IgD-negative memory B cell (primary cell): Measurements from ENCODE around the gene CMA1. TPM values are rescaled to one million over a fixed set of nuclear protein-coding genes. Genes with fewer than 3 reads are reported as not detected.
"Not testable (repeated sequence)": the region's sequence is repeated elsewhere in the genome, so short reads cannot be mapped to it uniquely, and the experiment has no call there.

Experiments used
- H3K27ac Mint-ChIP-seq, 3 donors: one replicate each; pipeline ENCODE4 v1.8.0; 2020 to 2022; ENCODE audit warnings: mild to moderate bottlenecking in 3 of 3, mixed read lengths in 3 of 3, moderate library complexity in 1 of 3
- H3K27me3 Mint-ChIP-seq: one replicate; pipeline ENCODE4 v1.8.0; 2021; ENCODE audit warnings: mixed read lengths
- H3K36me3 Mint-ChIP-seq: one replicate; pipeline ENCODE4 v1.8.0; 2020; ENCODE audit warnings: mild to moderate bottlenecking, mixed read lengths
- H3K4me1 Mint-ChIP-seq, 3 donors: one replicate each; pipeline ENCODE4 v1.8.0; 2020 to 2022; ENCODE audit warnings: mixed read lengths in 3 of 3, mild to moderate bottlenecking in 1 of 3
- H3K4me3 Mint-ChIP-seq, 4 donors: one replicate each; pipeline ENCODE4 v1.8.0; 2020 to 2022; ENCODE audit warnings: mild to moderate bottlenecking in 4 of 4, mixed read lengths in 4 of 4, moderate library complexity in 3 of 4
- H3K9me3 Mint-ChIP-seq, 3 donors: one replicate each; pipeline ENCODE4 v1.8.0; 2020 to 2021; ENCODE audit warnings: mixed read lengths in 3 of 3, mild to moderate bottlenecking in 1 of 3
- polyA plus RNA-seq: library from polyadenylated mRNA; unstranded; fragments of 300-500 nt; fragmentation: Illumina TruSeq; gene quantifications from one replicate; pipeline ENCODE4 v1.2.3, GENCODE V29; 2021

Gene CMA1
- polyA plus RNA-seq, 1 donor from 2014 or later: not detected

GRCh38 chr14:24482699-24483303 lies 25.3 kb downstream of the CMA1 start:
- not testable (repeated sequence) for H3K9me3 Mint-ChIP-seq, H3K36me3 Mint-ChIP-seq, H3K27me3 Mint-ChIP-seq, H3K4me3 Mint-ChIP-seq, H3K27ac Mint-ChIP-seq
- peaks cover 2 to 19% (median 10%) of the 10 kb centered on the region in 3 donors for H3K4me1 Mint-ChIP-seq

- Mint-ChIP-seq H3K27me3 (no peaks in the 10 kb centered on the region), H3K9me3 (peaks cover 0 to 2% (median 0%) of the 10 kb centered on the region in 3 donors), H3K4me1 (peaks cover 2 to 19% (median 10%) of the 10 kb centered on the region in 3 donors), H3K4me3 (peak overlapping the region in 3 of 4 donors; percentile 13 to 86 (median 78)), H3K36me3 (peaks cover 3% of the 10 kb centered on the region), H3K27ac (no peak overlapping the region)
Observed at GRCh38 chr14:24481622-24482324, 26.3 kb downstream of the CMA1 start.

GRCh38 chr14:24479999-24480398 lies 28.1 kb downstream of the CMA1 start:
- not testable (repeated sequence) for H3K4me3 Mint-ChIP-seq, H3K9me3 Mint-ChIP-seq, H3K27me3 Mint-ChIP-seq, H3K36me3 Mint-ChIP-seq
- Mint-ChIP-seq H3K27ac (peak overlapping the region in 1 of 3 donors; percentile 69), H3K4me1 (peaks cover 2 to 19% (median 10%) of the 10 kb centered on the region in 3 donors)

GRCh38 chr14:24475261-24475660 lies 32.8 kb downstream of the CMA1 start:
- H3K36me3 Mint-ChIP-seq: peaks cover 5% of the 10 kb centered on the region

GRCh38 chr14:24473211-24473610 lies 34.9 kb downstream of the CMA1 start:
- peaks cover 0 to 5% (median 0%) of the 10 kb centered on the region in 3 donors for H3K9me3 Mint-ChIP-seq
- H3K27me3 Mint-ChIP-seq: no peaks in the 10 kb centered on the region
- H3K36me3 Mint-ChIP-seq: peaks cover 5% of the 10 kb centered on the region
- H3K4me3 Mint-ChIP-seq: no peak overlapping the region
- no peak overlapping the region for H3K27ac Mint-ChIP-seq
- H3K4me1 Mint-ChIP-seq: peaks cover under 1 to 2% (median 1%) of the 10 kb centered on the region in 3 donors

More at GRCh38 chr14:24475261-24475660, 32.8 kb downstream of the CMA1 start:
- Mint-ChIP-seq H3K27ac (no peak overlapping the region), H3K4me3 (no peak overlapping the region), H3K27me3 (no peaks in the 10 kb centered on the region), H3K4me1 (peaks cover 0 to 3% (median 2%) of the 10 kb centered on the region in 3 donors), H3K9me3 (peaks cover 0 to 6% (median 0%) of the 10 kb centered on the region in 3 donors)

GRCh38 chr14:24470450-24470849 lies 37.6 kb downstream of the CMA1 start:
- not testable (repeated sequence) for H3K4me1 Mint-ChIP-seq, H3K27ac Mint-ChIP-seq, H3K4me3 Mint-ChIP-seq

GRCh38 chr14:24465805-24466204 lies 42.3 kb downstream of the CMA1 start:
- peaks cover 0 to 5% (median 3%) of the 10 kb centered on the region in 3 donors for H3K9me3 Mint-ChIP-seq
- no peak overlapping the region for H3K27ac Mint-ChIP-seq
- H3K36me3 Mint-ChIP-seq: no peaks in the 10 kb centered on the region
- H3K27me3 Mint-ChIP-seq: no peaks in the 10 kb centered on the region
- peaks cover 0 to 10% (median 7%) of the 10 kb centered on the region in 3 donors for H3K4me1 Mint-ChIP-seq
- no peak overlapping the region for H3K4me3 Mint-ChIP-seq

More at GRCh38 chr14:24470450-24470849, 37.6 kb downstream of the CMA1 start:
- not testable (repeated sequence) for H3K36me3 Mint-ChIP-seq, H3K27me3 Mint-ChIP-seq, H3K9me3 Mint-ChIP-seq

GRCh38 chr14:24465368-24465767 lies 42.7 kb downstream of the CMA1 start:
- Mint-ChIP-seq H3K27me3 (no peaks in the 10 kb centered on the region), H3K4me3 (no peak overlapping the region), H3K36me3 (no peaks in the 10 kb centered on the region), H3K4me1 (peaks cover 0 to 10% (median 7%) of the 10 kb centered on the region in 3 donors), H3K9me3 (peaks cover 0 to 3% (median 2%) of the 10 kb centered on the region in 3 donors), H3K27ac (no peak overlapping the region)

GRCh38 chr14:24463884-24464785 lies 43.9 kb downstream of the CMA1 start:
- H3K27me3 Mint-ChIP-seq: no peaks in the 10 kb centered on the region
- H3K9me3 Mint-ChIP-seq: peaks cover 0 to 3% (median 0%) of the 10 kb centered on the region in 3 donors
- H3K4me1 Mint-ChIP-seq: peaks cover 0 to 10% (median 7%) of the 10 kb centered on the region in 3 donors
- H3K27ac Mint-ChIP-seq: no peak overlapping the region
- no peak overlapping the region for H3K4me3 Mint-ChIP-seq
- no peaks in the 10 kb centered on the region for H3K36me3 Mint-ChIP-seq

GRCh38 chr14:24463017-24463883 lies 44.8 kb downstream of the CMA1 start:
- H3K4me3 Mint-ChIP-seq: no peak overlapping the region
- peaks cover 0 to 10% (median 6%) of the 10 kb centered on the region in 3 donors for H3K4me1 Mint-ChIP-seq
- H3K27ac Mint-ChIP-seq: no peak overlapping the region
- no peaks in the 10 kb centered on the region for H3K27me3 Mint-ChIP-seq
- peaks cover 0 to 3% (median 0%) of the 10 kb centered on the region in 3 donors for H3K9me3 Mint-ChIP-seq
- no peaks in the 10 kb centered on the region for H3K36me3 Mint-ChIP-seq

- Mint-ChIP-seq H3K27me3 (no peaks in the 10 kb centered on the region), H3K36me3 (peaks cover 5% of the 10 kb centered on the region)
Observed at GRCh38 chr14:24461336-24461735, 46.7 kb downstream of the CMA1 start.

GRCh38 chr14:24459331-24459730 lies 48.7 kb downstream of the CMA1 start:
- Mint-ChIP-seq H3K4me1 (peaks cover 0 to 6% (median 2%) of the 10 kb centered on the region in 3 donors), H3K4me3 (no peak overlapping the region), H3K9me3 (peaks cover 0 to 3% (median 0%) of the 10 kb centered on the region in 3 donors), H3K36me3 (peaks cover 5% of the 10 kb centered on the region), H3K27ac (no peak overlapping the region), H3K27me3 (no peaks in the 10 kb centered on the region)

More at GRCh38 chr14:24461336-24461735, 46.7 kb downstream of the CMA1 start:
- peaks cover 0 to 10% (median 6%) of the 10 kb centered on the region in 3 donors for H3K4me1 Mint-ChIP-seq
- no peak overlapping the region for H3K27ac Mint-ChIP-seq
- H3K4me3 Mint-ChIP-seq: no peak overlapping the region
- H3K9me3 Mint-ChIP-seq: peaks cover 0 to 3% (median 0%) of the 10 kb centered on the region in 3 donors

GRCh38 chr14:24458736-24459135 lies 49.3 kb downstream of the CMA1 start:
- Mint-ChIP-seq H3K9me3 (peaks cover 0 to 3% (median 0%) of the 10 kb centered on the region in 3 donors), H3K4me1 (peaks cover 0 to 2% (median under 1%) of the 10 kb centered on the region in 3 donors), H3K27me3 (no peaks in the 10 kb centered on the region), H3K4me3 (peak overlapping the region in 2 of 4 donors; percentile 33 to 39), H3K36me3 (peaks cover 5% of the 10 kb centered on the region), H3K27ac (no peak overlapping the region)

GRCh38 chr14:24456980-24457379 lies 51.1 kb downstream of the CMA1 start:
- Mint-ChIP-seq H3K9me3 (peaks cover 0 to 3% (median 0%) of the 10 kb centered on the region in 3 donors), H3K27ac (no peak overlapping the region), H3K4me1 (no peaks in the 10 kb centered on the region), H3K4me3 (no peak overlapping the region), H3K27me3 (no peaks in the 10 kb centered on the region), H3K36me3 (peaks cover 7% of the 10 kb centered on the region)
